SHP77 treated with DMSO at 0.1 percent for 48 hours (cell line): ENCODE measurements around the gene TMEM178B.
"Not testable (repeated sequence)": the region's sequence is repeated elsewhere in the genome, so short reads cannot be mapped to it uniquely, and the experiment has no call there.

Source experiments
- DNase-seq: peaks from one replicate; lab custom pipeline; 2025; lab: John Stamatoyannopoulos, UW

The TMEM178B gene

DNA sequence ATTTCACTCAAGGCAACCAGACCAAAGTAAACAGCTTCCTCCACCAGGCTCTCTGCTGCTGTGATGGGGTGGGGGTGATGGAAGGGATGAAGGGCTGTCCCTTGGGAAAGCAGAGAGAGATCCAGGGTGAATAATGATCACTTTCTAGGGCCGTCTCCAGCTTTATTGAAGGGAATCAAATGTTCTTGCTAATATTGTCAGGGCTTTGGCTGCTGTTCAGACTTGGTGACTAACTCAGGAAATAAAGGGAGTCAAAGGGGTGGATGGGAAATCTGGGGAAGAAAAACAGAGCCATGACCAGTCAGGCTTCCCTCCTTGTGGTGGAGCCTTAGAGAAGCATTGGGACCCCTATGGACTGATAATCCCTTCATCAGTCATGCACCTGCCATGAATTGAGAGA lies 281.2 kb downstream of the TMEM178B start:
- DNase-seq: no peak

DNA sequence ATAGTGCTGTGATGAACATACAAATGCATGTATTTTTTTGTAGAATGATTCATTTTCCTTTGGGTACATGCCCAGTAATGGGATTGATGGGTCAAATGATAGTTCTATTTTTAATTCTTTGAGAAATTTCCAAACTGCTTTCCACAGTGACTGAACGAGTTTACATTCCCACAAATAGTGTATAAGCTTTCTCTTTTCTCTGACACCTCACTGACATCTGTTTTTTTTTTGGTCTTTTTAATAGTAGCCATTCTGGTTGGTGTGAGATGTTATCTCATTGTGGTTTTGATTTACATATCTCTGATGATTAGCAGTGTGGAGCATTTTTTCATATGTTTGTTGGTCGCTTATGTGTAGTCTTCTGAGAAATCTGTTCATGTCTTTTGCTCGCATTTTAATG lies 282.3 kb downstream of the TMEM178B start:
- no peak for DNase-seq

DNA sequence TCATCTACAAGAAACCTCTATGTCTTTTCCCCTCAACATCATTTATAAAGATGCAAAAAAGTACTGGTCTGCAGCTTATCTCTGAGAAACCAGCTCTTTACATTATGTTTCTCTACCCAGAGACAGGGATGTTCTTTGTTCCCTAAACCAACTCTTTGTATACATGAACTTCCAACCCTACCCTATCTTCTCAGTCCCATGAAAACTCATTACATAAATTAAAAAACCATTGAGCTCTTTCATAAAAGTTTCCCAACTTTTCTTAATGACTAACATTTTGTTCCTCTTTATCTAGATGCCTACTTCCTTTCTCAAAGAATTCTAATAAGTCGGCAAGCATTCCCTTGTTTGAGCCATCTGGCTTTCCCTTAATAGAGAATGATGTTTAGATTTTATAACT lies 284.5 kb downstream of the TMEM178B start:
- no peak for DNase-seq

DNA sequence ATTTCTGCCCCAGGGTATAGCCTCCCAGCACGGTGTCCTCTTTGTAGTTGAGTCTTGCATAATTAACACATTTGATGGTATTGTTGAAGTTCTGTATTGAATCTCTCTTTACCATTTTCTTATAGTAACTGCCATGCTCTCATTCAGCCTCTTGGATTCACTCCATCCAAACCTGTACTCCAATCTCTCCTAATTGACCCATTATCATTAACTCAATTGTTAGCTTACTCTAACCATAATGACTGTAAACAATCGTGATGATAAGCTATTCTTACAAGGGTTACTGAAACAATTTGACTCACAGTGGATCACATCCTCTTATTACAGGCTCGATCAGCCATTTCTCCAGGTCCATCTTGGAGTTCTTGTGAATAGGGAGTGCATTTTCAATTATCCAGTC lies 285.4 kb downstream of the TMEM178B start:
- DNase-seq: no peak

DNA sequence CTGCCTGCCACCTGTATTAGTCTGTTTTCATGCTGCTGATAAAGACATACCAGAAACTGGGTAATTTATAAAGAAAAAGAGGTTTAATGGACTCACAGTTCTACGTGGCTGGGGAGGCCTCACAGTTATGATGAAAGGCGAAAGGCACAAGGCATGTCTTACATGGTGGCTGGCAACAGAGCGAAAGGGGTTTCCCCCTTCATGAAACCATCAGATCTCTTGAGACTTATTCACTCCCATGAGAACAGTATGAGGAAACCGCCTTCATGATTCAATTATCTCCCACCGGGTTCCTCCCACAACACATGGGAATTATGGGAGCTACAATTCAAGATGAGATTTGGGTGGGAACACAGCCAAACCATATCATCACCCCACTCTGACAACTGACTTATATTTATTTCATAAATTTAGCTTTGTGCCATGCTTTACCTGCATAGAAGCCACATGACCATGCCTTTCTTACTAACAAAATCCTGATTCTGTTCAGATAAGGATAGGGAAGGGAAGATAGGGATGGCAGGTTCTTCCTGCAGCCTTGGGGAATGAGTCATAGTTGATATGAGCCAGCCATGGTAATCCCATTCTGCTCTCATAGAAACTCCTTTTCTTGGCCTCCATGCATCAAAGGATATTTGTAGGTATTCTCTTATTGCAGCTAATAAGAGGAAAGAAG lies 286.0 kb downstream of the TMEM178B start:
- no peak for DNase-seq

DNA sequence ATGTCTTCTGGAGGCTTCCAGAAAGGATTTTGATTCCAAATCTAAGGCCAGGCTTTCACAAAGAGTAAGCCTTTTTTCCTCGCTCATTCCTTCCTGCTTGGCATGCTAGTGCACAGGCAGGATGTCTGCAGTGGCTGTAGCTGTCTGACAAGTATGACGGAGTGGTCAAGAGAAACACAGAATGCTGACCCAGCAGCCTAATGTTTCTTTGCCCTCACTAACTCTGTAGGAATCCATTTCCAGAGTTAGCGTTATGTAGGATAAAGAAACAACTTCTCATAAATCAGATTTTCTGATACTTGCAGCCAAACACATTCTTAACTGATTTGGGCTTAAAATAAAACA lies 286.5 kb downstream of the TMEM178B start:
- no peak for DNase-seq

DNA sequence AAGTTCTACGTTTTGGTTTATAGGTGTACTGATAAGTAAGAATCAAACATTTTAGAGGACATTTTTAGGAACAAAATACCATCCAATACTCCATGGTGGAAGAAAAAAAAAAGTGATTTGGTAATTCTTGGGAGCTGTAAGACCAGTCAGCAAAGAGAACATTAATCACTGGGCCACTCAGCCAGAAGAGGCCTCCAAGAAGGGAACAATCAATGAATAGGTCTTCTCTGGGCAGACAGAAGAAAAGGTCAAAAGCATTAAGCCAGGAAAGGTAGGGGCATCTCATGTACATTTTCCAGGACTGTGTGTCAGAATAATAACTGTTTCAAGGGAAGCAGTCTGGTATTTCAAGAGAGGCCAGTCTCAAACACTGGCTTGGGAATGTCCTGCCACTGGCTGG lies 286.9 kb downstream of the TMEM178B start:
- DNase-seq: no peak

DNA sequence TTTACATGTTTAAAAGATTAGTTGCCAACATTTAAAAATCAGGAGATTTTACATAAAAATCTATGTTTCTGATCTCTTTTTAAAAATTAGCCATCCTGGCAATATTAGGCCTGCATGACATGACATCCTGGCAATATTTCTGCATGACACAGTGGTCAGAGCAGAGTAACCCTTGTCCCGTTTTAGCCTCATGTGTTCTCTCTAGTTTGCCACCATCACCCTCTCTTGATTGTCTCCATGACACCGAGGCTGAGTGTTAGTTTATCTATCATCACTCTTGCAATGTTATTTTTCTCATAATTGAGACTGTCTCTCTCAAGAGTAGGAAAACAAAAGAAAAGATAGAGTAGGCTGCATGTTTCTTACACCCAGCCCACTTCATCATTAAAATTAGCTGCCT lies 287.6 kb downstream of the TMEM178B start:
- no peak for DNase-seq

DNA sequence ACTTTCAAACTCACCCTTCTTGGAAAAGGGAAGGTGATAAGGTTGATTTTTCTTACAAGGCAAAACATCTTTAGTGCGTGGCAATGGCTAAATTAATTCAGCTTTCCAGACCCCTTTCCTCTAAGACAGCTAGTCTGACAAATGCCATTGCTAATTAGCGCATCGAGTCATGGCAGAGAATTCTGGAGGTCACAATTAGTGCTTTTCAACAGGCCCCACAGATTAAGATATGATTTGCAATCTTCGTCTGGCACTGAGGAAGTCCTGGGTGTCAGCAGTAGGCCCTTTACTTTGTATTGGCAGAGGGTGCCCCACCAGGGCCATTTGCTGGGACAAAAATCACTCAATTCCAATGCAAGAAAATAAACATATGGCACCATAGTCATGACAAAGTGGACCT lies 288.1 kb downstream of the TMEM178B start:
- DNase-seq: no peak

DNA sequence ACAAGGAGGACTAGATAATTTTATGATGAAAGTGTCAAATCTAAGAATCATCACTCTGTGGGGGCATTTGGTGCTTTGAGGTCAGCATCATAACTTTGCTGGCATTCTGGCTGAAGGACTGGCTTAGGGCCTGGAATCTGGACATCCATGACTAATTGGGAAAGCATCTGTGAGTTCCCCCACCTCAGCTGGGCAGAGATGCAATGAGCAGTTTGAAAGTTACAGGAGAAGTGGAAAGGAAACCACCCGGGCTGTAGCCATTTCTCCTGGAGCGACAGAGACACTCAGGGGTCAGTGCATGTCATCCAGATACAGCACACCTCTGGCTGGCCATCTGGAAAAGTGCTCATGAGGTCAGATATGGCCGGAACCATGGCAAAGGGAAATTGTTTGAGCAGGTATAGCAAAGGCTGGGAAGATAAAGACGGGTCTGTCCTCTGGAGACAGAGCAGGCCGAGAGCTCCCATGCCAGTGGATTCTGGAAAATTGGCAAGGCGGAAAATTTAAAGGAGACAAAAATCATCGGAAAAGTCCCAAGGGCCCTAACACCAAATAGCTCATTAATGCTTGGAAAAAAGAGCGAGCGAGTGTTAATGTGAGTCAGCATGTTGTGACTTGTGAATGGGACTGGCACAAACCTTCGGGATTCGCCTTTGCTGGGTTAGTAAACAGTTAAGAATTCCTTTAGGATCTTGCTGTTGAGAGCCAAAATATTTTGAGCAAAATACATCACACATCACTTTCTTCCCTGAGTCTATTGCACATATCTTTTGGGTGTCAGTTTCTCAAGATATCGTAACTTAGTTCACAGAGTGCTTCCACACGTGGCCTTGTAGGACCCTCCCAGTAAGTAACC lies 288.9 kb downstream of the TMEM178B start:
- no peak for DNase-seq

DNA sequence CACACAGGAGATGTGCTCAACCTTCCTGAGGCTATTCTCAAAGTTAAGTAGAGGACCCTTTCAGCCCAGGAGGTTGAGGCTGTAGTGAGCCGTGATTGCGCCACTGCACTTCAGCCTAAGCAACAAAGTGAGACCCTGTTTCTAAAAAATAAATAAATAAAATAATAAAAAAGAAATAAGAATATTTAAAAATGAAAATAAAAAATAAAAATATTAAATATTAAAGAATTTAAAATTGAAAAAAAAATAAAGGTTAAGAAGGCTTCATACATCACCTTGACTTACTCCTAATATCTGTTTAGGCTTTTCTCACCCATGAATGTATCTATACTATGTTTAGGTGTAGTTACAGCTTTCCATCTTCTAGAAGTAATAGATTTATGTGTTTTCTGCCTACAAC lies 289.9 kb downstream of the TMEM178B start:
- DNase-seq: no peak

DNA sequence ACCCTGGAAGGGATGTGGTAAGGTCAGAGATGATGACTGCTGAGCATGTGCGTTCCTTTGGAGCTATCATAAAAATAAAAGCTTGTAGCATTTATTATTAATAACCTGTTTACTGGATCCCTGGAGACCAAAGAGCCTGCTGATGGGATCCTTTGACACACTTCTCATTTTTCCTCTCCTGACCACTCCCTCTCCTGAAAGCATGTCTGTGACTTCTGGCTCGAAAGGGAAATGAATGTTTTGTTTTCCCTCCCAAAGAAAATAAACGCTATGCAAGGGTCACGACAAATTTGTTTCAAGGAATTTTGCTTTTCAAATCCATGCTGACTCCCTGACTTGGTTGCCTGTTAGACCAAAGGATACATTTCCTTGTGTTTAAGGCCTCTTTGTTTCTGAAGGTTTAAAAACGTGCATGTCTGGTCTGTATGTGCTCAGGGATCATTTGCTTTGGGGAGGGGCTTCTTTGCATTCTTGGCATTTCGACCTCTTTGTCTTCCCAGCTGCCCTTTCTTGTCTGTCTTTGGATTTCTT lies 292.3 kb downstream of the TMEM178B start:
- DNase-seq: no peak

DNA sequence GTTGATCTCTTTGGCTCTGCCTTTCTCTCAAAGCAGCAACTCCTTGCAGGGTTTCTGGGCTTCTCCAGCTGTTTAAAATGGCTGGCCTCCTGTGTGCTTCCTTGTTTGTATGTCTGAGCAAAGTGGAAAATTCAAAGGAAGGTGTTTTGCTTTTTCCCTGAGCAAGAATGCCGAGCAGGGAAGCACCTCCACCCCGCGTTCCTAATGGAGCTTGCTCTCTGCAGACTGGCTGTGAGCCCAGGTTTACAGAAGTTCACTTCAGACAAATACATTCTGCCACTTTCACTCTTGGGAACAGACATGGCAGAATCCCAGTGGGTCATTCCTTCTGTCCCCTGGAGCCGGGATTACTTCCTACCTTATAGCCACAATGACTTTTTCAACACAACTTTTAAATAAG lies 295.6 kb downstream of the TMEM178B start:
- no peak for DNase-seq

DNA sequence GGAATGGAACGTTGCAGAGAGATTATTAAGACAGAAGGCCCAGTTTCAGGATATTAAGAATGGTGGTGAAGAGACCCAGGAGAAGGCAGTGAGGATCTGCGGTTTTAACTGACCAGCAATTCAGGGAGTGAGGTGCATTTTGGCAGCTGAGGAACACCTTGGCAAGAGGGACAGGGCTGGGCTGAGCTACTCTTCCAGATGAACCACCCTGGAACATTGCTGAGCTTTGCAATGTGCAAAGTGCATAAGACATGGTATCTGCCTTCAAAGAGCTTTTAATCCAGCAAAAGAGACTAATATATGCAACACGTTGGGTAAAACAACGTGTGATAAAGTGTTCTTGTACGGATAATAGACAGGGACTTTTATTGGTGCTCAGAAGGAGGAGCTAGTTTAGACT lies 296.3 kb downstream of the TMEM178B start:
- DNase-seq: no peak

DNA sequence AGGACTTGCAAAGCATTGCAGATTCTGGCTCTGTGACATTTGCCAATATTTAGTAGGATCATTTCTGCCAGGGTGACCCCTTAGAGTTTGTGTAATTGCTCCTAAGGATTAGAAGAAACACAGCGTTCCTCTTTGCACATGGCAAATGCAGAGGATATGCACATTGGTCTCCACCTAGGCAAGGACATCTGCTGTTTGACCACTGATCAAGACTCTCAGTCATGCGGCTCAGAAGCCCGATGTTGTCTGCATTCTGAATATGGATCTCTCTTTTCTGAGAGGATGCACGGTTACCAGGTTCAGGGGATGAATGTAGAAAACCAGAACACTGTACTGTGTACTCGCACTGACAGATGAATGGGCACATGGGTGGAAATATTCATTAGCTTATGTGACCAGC lies 296.8 kb downstream of the TMEM178B start:
- no peak for DNase-seq

DNA sequence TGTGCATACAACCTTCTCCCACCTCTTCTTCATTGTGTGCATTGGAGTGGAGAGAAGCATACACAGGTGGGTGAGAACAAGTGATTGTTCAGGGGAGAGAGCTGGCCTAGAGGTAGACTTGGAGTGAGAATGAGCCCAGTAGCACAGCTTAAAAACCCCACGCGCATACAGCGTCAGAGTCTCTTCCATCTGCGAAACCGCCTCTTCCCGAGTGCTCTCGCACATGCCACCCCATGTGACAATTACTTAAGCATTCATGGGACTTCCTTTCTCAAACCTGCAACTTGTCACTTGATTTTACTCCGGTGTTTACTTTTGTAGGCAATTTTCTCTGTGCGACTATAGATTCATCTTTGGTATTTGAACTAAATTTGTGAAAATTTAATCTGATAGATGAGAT lies 300.6 kb downstream of the TMEM178B start:
- no peak for DNase-seq

DNA sequence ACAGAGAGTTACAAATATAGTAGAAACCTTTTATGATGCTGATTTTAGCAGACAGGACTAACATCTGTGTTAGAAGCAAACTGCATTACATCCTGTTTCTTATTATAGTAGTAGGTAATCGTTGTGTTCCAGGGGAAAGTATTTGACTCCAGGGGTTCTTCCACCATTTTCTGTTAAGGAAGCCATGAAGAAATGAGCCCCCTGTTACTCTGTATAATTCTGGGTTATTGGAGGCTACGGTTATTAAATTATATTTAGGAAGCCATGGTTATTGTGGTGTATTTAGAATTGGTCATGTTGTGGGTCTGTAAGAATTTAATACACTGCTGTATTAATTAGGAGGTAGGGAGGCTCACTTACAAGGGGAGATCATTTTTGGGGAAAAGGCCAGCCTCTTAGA lies 301.6 kb downstream of the TMEM178B start:
- DNase-seq: no peak

DNA sequence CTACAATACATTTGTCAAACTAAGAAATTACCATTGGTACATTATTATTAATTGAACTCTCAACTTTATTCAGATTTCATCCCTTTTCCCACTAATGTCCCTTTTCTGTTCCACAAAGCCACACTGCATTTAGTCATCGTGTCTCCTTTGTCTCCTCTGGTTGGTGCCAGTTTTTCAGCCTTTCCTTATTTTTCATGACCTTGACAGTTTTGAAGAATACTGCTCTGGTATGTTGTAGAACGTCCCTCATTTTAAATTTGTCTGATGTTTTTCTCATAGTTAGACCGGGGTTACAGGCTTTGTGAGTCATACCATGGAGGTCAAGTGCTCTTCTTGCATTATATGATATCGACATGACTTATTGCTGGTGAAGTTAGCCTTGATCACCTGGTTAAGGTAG lies 304.0 kb downstream of the TMEM178B start:
- no peak for DNase-seq

DNA sequence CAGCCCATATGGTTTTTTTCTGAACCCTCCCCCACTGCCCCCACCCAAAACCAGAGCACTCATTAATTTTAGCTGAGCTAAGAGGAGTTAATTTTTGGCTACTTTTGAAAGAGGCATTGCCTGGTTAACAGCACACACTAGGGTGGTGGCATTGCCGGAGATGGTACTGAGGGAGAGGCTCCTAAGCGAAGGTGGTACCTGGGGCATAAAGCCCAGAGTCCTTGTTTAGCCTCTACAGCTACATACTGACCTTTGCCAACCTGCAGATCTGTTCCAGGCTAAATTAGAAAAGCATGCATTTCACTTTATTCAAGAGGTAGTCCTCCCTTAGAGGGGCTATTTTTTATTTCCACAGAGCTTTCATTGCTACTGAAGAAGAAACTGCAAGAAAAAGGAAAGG lies 304.5 kb downstream of the TMEM178B start:
- no peak for DNase-seq

DNA sequence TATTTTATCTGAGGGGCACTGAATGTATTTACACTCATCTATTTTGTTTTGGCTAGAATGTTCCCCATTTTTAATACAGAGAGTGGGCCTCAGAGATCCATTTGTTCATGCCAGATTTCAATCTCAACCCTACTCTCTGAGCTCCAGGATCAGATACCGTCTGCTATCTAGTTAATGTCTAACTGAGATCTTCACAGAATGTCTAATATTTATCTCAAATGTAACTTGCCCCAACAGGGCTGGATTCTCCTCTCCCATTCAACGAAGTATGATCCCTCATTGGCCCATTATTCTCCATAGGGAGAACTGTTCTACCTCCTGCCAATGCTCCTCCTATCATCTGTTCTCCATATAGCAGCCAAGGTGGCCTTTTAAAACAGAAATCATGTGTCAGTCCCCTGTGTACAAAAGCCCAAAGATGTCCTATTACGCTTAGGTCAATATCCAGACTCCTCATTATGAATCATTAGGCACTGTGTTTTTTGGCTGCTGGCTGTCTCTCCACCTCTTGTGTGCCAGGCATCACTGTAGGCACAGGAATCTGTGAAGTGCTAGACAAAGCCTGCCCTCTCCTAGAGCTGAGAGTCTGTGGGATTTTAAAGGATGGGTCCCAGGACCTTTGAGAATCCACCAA lies 308.0 kb downstream of the TMEM178B start:
- DNase-seq: no peak

DNA sequence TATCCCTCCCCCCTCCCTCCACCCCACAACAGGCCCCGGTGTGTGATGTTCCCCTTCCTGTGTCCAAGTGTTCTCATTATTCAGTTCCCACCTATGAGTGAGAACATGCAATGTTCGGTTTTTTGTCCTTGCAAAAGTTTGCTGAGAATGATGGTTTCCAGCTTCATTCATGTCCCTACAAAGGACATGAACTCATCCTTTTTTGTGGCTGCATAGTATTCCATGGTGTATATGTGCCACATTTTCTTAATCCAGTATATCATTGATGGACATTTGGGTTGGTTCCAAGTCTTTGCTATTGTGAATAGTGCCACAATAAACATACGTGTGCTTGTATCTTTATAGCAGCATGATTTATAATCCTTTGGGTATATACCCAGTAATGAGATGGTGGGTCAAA lies 309.5 kb downstream of the TMEM178B start:
- DNase-seq: not testable (repeated sequence)

DNA sequence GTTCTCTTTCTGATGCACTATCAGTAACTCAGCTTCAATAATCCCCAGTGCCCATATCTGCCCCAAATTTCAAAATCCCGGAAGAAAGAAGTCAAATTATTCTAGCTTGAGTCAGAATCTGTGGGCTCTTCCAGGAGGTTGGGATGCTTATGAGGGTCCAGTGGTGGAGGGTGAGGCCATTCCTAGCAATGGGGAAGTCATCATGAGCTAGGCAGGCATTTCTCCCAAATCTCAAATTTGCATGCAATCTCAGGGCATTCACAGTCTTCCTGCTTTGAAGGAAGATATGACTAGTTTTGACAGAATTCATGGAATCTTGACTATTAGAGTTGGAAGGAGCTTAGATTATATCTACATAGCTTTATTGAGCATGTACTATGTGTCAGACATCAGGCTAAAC lies 313.0 kb downstream of the TMEM178B start:
- DNase-seq: no peak
